Stimulated activated naive CD4-positive, alpha-beta T cell (primary cell): ENCODE data around the gene MLLT1.

ENCODE experiments used
- DNase-seq, 6 experiments: peaks; one replicate each; lab custom pipeline; 2025; lab: John Stamatoyannopoulos, UW

Gene MLLT1

DNA sequence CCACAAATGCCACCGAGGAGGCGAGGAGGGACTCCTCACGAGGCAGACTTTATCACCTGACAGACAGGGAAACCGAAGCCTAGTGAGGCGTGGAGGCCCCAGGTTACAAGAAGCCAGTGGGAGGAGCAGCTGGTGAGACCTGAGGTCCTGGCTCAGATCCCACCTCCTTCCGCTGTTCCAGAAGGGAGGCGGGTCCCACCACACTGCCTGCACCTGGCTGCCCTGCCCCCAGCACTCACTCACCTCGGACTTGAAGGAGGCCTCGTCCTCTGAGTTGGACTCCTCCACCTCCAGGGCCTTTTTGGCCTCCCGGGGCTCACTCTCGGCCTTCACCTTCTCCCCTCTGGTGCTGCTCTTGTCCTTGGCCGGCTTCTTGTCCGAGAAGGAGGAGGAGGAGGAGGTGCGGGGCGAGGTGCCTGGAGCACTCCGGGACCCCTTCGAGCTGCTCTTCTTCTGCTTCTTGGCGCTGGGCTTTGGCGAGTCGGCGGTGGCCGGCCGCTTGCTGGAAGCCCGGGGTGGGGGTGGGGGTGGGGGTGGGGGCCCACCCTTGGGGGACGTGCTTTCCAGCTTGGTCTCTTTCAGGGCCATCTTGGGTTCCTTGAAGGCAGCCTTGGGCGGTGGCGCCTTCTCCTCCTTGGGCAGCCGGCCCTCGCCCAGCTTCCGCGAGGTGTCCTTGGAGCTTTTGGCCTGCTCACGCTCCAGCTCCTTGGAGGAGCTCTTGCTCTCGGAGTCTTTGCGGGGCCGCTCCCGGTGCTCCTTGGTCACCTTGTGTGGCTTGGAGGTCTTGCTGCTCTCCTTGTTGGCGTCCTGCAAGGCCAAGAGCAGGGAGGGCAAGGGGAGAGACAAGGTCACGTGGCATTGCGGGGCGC, 57.7 kb downstream of the MLLT1 start:
- DNase-seq = no peak

DNA sequence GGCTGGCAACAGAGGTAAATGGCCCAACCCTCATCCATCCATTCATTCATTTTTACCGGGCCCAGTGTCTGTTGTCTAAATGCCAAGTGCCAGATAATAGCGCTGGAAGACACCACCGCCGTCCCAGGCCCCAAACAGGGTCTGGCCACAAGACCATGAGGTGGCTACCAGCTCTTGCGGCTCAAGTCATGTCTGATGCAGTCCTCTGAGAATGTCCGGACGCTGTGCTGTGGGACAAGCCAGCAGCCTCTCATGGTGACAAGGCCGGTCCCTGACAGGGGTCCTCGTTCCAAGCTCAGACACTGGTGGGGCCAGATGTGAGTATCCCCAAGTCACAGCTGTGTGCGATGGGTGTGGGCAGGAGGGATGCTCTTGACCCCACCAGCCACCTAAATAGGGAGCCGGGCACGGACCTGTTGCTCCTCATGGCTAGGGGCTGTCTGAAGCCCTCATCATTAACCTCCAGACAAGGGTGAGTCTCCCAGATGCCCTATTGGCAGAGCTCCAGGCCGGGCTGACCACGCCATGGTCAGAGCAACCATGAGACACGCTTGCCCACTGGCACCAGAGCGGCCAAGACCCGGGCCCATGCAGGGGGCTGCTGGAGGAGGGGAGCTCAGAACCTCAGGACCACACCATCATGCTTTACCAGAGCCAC, 58.4 kb downstream of the MLLT1 start:
- DNase-seq = no peak

DNA sequence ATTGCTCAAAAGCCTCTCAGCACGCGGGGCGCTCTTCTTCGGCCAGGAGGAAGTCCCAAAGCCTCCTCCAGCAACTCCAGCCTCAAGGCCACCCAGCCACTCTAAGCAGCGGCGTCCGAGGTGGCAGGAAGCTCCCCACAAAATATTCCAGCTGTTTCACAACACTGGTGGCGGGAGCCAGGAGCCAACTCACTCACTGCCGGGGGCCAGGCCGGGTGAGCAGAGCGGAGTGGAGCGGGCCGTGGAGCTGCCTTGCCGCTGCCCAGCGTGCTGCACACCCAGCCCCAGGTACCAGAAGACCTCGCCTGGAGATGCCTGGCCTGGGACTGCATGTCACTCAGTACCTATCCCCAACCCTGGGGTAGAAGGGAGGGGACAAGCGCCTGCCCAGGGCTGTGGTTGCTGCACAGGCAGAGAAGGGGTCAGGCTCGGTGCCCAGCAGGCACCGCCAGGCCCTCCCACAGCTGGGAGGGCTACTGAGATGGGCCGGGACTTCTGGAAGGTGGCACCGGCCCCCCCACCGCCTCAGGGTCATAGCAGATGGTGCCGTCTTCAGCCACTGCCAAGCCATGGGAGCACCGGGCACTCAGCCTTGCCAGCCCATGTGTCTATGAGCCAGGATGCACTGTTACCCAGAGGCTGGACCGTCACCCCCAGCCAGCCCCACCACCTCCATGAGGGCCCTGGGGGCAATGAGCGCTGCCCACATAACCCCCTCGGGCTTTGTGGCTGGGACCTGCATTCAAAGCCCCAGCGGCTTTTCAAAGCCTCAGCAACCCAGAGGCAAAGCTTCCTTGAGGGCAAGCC, 59.2 kb downstream of the MLLT1 start:
- no peak for DNase-seq

DNA sequence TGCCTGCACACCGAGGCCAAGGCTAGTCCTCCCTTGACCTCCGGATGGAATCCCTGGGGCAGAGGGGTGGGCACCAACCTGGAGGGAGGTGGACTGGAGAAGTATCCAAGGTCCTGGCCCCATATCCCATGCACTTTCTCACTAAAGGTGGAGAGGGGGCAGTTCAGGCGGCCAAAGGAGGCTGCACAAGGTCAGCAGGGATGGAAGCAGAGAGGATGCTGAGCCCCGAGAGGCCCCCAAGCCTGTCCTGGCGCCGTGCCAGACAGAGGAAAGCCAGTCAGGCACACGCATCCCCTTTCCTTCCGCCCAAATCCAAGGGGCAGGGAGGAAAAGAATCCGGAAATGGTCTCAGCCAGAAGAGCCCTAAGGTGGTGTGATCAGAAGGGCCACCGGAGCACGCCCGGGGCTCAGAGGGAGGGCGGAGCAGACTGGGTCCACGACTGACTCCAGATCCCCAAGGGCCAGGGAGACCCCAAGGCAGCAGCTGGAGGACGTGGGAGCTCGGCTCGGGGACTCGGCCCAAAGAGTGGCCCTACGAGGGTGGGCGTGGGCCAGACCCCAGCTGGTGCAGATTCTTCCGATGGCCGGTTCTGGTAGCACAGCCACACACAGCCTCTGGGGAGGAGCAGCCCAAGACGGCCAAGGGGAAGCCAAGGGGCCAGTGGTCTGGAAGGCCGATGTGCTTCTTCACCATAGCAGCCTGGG, 60.0 kb downstream of the MLLT1 start:
- no peak for DNase-seq

DNA sequence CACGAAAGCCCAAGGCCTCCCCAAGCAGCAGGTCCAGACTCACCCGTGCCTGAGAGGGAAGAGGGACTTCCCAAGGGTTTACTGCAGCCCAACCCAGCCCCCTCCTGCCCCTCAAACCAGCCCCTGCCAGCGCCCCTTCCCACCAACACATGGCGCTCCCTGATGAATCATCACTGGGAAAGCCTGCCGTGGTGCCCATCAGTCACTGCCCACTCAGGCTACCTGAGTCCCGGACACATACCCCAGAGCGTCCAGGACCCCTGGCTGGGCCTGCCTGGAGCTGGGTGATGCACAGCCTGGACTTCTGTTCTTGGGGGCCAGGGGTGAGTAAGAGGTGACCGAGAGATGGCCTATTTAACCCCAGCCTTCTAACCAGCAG, 60.6 kb downstream of the MLLT1 start:
- no peak for DNase-seq

DNA sequence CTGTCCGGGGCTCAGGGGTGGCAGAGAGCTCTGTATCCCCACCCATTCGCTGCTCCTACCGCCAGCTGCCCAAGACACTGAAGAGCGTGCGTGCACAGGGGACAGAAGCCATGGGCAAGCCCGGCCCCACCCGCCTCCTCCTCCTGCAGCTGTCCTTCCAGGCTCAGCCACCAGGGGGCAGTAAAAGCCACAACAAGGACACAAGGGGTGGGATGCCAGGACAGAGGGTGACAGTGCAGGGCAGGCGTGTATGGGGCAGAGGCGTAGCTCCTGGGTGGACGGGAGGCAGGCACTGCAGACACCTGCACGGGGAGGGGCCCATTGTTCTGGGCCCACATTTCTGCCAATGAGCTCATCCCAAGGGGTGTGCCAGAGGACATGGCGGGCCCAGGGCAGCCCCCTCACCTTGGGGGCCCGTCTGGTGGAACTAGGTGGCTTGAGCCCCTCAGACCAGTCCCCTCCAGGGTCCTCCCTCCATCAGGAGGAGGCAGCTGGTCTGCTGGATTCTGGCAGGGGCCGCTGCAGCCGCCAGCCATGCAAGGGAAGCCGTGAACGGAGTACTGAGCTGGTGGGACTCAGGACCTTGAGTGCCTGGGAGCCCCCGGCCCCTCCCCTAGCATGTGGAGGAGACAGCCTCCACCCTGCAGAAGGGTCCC, 61.2 kb downstream of the MLLT1 start:
- DNase-seq = peak; percentile 47 to 84 (median 74)

DNA sequence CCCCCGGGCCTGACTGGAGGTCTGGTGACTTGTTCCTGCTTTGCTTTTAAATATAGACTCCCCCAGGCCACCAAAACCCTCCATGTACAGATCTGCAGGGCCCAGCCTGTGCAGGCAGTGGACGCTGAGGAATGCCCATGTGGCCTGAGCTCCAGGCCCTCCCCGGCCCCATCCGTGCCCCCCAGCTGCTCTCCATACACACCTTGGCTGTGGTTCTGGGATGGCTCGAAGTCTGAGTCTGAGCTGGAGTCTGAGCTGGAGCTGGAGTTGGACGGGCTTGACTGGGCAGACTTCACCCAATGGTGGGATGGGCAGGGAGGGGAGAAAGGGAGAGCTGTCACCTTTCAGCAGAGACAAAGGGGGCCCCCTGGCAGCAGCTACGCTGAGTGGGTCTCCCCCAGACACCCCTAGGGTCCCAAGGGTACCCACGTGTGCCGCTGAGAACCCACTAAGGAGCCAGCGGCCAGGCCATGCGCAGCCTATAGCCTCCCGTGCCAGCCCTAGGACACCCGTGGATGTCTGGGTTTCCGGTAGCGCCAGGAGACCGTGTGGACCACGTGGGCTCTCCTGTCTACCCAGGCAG, 61.9 kb downstream of the MLLT1 start:
- no peak for DNase-seq

DNA sequence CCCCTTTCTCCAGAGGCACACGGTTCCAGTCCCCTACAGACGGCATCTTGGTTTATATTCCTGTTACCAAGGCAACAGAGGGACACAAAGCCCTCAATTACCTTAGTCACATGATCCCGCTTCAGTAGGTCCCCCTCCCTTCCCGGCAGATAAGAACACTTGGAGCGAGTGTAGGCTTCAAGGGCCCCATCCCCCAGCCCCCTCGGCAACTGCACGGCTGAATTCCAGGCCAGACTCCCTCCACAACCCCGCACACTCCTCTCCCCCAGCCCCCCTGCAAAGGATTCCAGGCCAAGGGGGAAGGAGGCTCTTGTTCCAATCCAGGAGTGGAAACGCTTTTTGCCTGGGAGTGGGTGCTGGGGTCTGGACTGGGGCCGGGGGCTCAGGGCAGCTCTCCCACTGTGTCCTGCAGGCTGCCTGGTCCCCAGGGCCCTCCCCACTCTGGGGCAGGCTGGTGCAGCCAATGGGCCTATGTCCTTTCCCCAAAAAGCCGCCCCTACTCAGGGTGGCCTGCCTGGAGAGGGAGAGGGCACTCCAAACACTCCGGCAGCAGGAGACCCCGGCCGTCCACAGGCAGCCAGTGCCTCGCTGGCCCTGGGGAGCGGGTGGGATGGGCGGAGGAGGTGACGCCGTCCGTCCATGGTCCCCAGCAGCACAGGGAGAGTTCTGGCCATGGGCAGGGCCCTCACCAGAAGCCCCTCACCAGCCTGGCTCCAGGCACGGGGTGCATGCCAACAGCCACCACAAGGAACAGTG, 62.6 kb downstream of the MLLT1 start:
- DNase-seq = no peak

DNA sequence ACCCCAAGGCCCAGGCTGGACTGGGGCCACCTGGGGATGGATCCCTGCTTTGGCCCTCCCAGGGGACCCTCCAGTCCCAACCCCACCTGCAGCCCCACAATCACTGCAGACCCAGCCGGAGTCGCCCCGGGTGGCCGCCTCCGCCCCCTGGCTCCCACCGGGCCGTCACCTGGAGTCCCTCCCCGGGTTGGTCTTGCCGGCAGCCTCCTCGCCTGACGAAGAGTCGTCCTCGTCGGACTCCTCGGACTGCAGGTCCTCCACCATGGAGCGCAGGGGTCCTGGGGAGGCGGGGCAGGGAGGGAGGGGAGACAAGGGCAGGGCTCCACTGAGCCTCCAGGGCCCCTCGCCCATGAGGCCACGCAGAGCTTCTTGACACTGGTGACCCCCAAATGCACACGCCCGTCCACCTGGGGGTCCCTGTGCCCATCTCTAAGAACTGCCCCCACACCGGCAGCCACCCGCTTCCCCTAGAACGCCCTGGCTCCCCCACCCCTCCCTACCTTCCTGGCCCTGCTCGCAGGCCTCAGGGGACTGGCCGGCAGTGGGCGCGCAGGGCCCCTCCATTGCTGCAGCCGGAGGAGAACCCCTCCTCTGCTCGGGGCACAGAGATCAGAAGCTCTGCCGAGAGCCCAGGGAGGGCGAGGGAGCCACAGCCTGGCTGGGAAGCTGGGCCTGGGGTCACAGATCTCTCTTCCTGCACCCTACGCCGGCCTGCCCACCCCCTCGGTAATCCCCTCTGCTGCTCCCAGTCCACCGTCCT, 63.4 kb downstream of the MLLT1 start:
- no peak for DNase-seq

DNA sequence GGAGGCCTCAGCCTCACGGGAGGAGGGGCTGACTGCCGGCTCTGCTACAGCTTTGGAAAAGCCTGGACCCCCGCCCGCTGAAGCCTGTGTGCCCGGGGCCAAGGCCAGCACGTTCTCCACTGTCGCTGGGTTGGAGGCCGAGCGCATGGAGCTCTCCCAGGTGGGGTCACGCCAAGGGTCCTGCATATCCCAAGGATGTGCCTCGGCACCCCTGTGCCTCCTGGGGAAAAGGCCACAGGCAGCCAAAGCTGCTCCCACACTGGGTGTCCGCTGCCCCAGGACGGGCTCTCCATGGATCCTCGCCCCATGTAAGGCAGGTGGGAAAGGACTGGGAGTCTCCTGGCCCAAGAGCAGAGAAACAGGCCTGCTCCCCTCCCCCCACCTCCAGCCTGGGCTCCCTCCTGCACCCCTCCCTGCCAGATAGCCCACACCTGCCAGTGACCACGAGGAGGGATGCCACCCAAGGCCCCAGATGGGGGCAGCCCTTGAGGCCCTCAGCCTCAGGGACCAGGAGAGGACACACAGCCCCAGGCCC, 64.0 kb downstream of the MLLT1 start:
- no peak for DNase-seq

DNA sequence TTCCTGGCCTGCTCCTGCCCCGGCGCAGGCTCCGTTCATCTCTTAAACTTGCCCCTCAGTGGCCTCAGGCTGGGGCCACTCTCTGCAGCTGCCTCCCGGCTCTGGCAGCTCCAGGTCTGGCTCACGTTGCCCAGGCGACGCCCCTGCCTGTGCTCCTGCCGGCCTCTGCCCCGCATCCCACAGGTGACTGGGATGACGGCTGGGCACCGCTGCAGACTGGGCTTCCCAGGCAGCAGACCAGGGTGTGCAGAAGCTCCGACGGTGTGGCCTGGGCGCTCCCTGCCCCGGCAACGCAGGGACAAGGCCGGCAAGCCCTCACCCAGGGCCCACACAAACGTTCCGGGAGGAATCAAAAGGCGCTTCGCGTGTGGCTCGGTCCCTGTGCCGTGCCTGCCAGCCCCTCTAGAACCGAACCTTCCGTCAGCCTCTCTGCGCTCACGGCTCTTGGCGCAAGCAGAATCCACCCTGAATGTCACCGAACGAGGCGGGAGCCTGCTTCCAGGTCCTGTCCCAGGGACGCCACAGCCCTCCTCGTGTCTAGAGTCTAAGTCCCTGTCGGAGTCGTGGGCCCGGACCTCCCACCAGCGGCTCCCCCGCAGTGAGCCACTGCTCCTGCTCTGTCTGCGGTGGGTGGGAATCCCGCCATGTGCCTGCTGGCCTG, 64.8 kb downstream of the MLLT1 start:
- no peak for DNase-seq

DNA sequence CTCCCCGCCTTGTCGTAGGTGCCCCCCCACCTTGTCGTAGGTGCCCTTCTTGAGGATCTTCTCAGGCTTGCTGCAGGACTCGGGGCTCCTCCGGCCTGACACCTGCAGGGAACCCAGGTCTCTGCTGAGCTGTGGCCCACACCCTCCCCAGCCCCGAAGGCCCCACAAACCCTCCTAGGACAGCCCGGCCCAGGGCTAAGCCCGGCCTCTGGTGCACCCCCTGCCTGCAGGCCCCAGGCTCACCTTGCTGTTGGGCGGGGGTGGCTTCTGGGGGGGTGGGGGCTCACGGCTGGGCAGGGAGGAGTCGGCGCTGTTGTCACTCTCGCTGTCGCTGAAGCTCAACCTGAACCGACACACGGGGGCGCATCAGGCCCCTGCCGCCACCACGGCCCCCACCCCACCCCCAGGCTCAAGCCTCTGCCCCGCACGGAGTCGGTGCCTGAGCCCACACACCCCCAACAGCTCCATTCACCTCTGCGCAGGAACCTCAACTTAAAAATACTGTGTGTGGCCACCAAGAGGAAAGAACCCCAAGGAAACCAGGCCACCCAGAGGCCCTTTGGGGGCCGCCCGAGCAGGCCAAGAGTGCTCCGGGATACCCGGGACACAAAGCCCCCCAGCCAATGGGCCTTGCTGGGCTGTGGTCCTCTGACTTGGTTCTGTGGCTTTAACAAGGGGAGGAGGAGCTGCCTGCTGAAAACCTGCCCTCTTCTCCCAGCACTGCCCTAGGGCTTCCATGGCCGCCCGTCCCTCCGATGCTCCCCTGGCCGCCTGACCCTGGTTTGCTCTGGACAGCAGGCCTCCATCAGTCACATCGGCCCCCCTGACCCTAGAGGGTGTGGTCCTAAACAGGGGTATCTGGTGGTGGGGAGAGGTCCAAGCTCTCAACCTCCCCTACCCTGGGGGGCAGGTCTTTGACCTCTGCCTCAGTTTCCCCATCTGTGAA, 65.8 kb downstream of the MLLT1 start:
- DNase-seq = no peak

DNA sequence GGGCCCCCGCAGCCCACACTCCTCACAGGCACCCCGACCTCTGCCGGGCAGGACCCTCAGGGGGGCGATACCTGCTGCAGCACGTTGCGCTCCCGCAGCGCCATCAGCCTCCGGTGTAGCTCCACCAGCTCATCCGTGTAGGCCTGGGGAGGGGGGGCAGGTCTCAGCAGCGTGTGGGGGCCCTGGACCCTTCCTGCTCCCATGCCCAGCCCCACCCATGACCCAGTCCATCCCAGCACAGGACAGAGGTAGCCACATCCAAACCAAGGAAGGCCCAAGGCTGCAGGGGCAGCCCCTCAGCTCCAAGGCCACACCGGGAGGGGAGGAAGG, 66.5 kb downstream of the MLLT1 start:
- DNase-seq = no peak

DNA sequence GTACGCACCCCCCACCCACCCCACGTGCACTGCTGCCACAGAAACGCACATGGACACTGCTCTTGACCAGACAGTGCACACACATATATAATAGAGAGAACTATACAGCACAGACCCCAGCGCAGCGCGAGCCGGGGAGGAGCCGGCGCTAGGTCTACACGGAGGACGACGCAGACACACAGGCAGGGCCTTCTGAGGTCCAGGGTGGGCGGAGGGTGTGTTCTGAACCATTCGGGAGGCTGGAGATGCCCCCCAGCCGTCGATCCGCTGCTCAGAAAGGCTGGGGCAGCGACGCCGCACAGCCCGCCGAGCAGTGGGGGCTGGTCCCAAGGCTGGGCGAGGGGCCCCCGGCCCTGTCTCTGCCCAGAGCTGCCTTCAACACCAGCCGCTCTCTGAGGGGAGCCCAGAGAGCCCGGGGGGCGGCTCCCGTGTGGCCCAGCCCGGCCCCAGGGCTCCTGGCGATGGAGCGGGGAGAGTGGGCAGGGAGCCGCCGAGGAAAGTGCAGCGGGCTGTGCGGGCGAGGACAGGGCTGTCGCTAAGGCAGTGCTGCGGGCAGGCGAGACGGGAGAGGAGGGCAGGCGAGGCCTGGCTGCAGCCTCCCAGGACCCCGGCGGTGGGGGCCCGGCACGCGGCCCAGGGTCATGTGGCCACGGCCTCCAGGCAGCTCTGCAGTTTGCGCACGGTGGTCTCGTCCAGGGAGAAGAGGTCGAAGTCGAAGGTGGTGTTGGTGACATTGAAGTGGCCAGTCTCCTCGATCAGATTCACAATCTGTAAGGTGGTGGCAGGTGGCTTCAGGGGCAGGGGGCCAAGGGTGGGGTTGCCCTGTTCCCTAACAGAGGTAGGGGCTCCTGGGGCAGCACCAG, 67.1 kb downstream of the MLLT1 start:
- DNase-seq = no peak

DNA sequence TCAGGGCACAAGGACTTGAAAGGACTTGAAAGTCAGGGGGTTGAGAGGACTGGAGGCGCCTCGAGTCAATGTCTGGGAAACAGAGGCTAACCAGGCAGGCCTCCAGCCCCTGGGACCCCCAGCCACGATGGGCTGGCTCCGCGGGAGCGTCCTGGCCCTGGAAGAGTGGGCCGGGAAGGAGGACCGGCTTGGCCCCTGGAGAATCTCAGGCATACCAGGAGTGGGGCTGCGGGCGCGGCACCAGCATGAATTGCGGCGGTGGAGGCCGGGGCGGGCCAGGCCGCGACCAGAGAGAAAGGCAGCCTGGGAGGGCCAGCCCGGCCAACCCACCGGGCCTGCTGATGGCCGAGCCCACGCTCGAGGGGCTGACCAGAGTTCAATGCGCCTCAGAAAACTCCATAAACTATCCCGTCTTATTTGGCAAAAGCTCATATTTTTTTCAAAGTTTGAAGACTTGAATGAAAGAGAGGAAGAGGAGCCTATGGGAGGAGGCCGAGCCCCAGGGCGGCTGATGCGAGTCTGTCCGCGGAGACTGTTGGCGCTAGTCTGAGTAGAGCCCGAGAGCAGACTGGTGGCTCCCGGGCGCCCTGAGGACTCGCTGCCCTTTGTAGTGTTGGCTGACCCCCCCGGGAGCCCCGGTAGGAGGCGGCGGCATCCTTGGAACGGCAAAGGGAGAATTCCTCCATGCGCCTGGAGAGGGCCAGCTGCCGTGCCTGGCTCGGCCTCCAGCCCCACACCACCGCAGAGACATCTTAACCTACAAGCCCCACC, 68.0 kb downstream of the MLLT1 start:
- DNase-seq = no peak
